HCT116 (cell line): Measurements from ENCODE around the gene NFS1. TPM values are rescaled to one million over a fixed set of nuclear protein-coding genes. Genes with fewer than 3 reads are reported as not detected.

ENCODE experiments used
- ATAC-seq: fragments of 200-7000 bp; cut with Tn5 transposase; 2 replicates; pipeline ENCODE4 v1.9.1; 2020; ENCODE audit warnings: mild to moderate bottlenecking, moderate library complexity
- BruUV-seq: library from RNA; stranded (reverse); fragments of 400-500 nt; replicated peaks from 2 replicates; lab custom pipeline; 2021; lab: Mats Ljungman, UMichigan
- CTCF ChIA-PET: fragments of 300-600 bp; sonication (Branson Sonifier 250); formaldehyde crosslinking; loops from one replicate; lab custom pipeline; 2021; ENCODE audit warnings: antibody characterized with exemption; lab: Charles Lee
- POLR2A ChIA-PET: fragments of 300-600, 350-600 bp; sonication (Branson Sonifier 250); formaldehyde crosslinking; loops from one replicate; lab custom pipeline; 2021; ENCODE audit warnings: antibody characterized with exemption; lab: Charles Lee
- RAD21 ChIA-PET, 2 experiments: fragments of 300-600 bp; sonication (Branson Sonifier 250); formaldehyde crosslinking; loops; one replicate each; lab custom pipeline; 2023; ENCODE audit warnings: low total read pairs in 2 of 2; ENCODE audit not compliant: uncharacterized antibody in 2 of 2, unreplicated experiment in 2 of 2, low non-redundant PET in 1 of 2; lab: Charles Lee
- DNase-seq: peaks from one replicate; pipeline ENCODE4 v3.0.0-alpha.2; 2010; ENCODE audit warnings: low read depth, low spot score
- H2AFZ ChIP-seq: fragments of 200-600 bp; shearing (Covaris generic), sonication (generic); 2 replicates; pipeline ENCODE4 v1.6.1; 2017; ENCODE audit warnings: low read depth, mixed run types, mixed read lengths, antibody characterized with exemption, low read length; ENCODE audit not compliant: poor library complexity, severe bottlenecking
- H3K27ac ChIP-seq: 2 replicates; pipeline ENCODE4 v1.5.1; 2012; ENCODE audit warnings: low read depth, low read length
- H3K27me3 ChIP-seq: fragments of 200-600 bp; sonication (generic); 2 replicates; pipeline ENCODE4 v1.6.1; 2016; ENCODE audit warnings: mixed run types, low read length, mixed read lengths; ENCODE audit not compliant: insufficient read depth
- H3K36me3 ChIP-seq, 2 experiments: fragments of 200-500 bp in 1 of 2; fragments of 200-600 bp in 1 of 2; sonication (Bioruptor generic) in 1 of 2; sonication (generic) in 1 of 2; 2 replicates each; pipeline versions ENCODE4 v1.5.1 to v1.6.1; 2014 to 2016; ENCODE audit warnings: low read length in 2 of 2, inconsistent platforms in 1 of 2, mixed read lengths in 1 of 2, mixed run types in 1 of 2; ENCODE audit not compliant: insufficient read depth in 2 of 2, control insufficient read depth in 1 of 2
- H3K4me1 ChIP-seq, 2 experiments: fragments of 200-600 bp in 1 of 2; sonication (generic) in 1 of 2; 2 replicates each; pipeline versions ENCODE4 v1.5.1 to v1.6.1; 2012 to 2017; ENCODE audit warnings: low read length in 2 of 2, inconsistent platforms in 1 of 2, mild to moderate bottlenecking in 1 of 2, mixed read lengths in 1 of 2, mixed run types in 1 of 2, moderate library complexity in 1 of 2; ENCODE audit not compliant: insufficient read depth in 2 of 2, control insufficient read depth in 1 of 2
- H3K4me2 ChIP-seq: fragments of 200-600 bp; sonication (generic); 2 replicates; pipeline ENCODE4 v1.6.1; 2017; ENCODE audit warnings: mixed run types, low read length, mixed read lengths
- H3K4me3 ChIP-seq, 2 experiments: fragments of 200-600 bp in 1 of 2; sonication (generic) in 1 of 2; replicated peaks in 1 of 2; 2 replicates each; pipeline ENCODE4 v1.5.1; 2011 to 2016; ENCODE audit warnings: low read length in 2 of 2, control low read depth in 1 of 2, low read depth in 1 of 2, mild to moderate bottlenecking in 1 of 2, mixed read lengths in 1 of 2, mixed run types in 1 of 2
- H3K79me2 ChIP-seq: fragments of 200-600 bp; sonication (generic); 2 replicates; pipeline ENCODE4 v1.6.1; 2017; ENCODE audit warnings: mild to moderate bottlenecking, mixed run types, low read length, moderate library complexity, mixed read lengths; ENCODE audit not compliant: insufficient read depth
- H3K9ac ChIP-seq: fragments of 200-600 bp; sonication (generic); 2 replicates; pipeline ENCODE4 v1.6.1; 2016; ENCODE audit warnings: low read length, mixed read lengths
- H3K9me2 ChIP-seq: fragments of 200-600 bp; sonication (generic), shearing (Covaris generic); 2 replicates; pipeline ENCODE4 v1.6.1; 2017; ENCODE audit warnings: mixed run types, mild to moderate bottlenecking, moderate library complexity; ENCODE audit not compliant: insufficient read depth
- H3K9me3 ChIP-seq, 2 experiments: fragments of 200-500 bp in 1 of 2; fragments of 200-600 bp in 1 of 2; sonication (Bioruptor generic) in 1 of 2; sonication (generic) in 1 of 2; 2 replicates each; pipeline ENCODE4 v1.6.1; 2014 to 2017; ENCODE audit warnings: low read length in 2 of 2, mixed read lengths in 2 of 2, inconsistent platforms in 1 of 2, low read depth in 1 of 2, mild to moderate bottlenecking in 1 of 2, mixed run types in 1 of 2, moderate library complexity in 1 of 2; ENCODE audit not compliant: control insufficient read depth in 1 of 2, insufficient read depth in 1 of 2
- H4K20me1 ChIP-seq: fragments of 200-600 bp; sonication (generic), shearing (Covaris generic); 2 replicates; pipeline ENCODE4 v1.6.1; 2017; ENCODE audit warnings: mixed run types, mild to moderate bottlenecking, moderate library complexity; ENCODE audit not compliant: insufficient read depth
- CBX3 ChIP-seq: IDR thresholded peaks from 2 replicates; pipeline ENCODE4 v1.6.1; 2012; ENCODE audit warnings: low read depth
- ELF1 ChIP-seq: IDR thresholded peaks from 2 replicates; pipeline ENCODE4 v1.6.1; 2012; ENCODE audit warnings: low read depth, borderline replicate concordance
- EZH2 ChIP-seq: fragments of 200-600 bp; sonication (generic); IDR thresholded peaks from 2 replicates; pipeline ENCODE4 v1.6.1; 2017; ENCODE audit warnings: antibody characterized with exemption, mixed run types
- EZH2phosphoT487 ChIP-seq: fragments of 200-600 bp; IDR thresholded peaks from 2 replicates; pipeline ENCODE4 v1.6.1; 2018; ENCODE audit warnings: antibody characterized with exemption, borderline replicate concordance
- FOSL1 ChIP-seq: IDR thresholded peaks from 2 replicates; pipeline ENCODE4 v1.6.1; 2012; ENCODE audit warnings: low read depth
- MAX ChIP-seq: IDR thresholded peaks from 2 replicates; pipeline ENCODE4 v1.6.1; 2012
- POLR2A ChIP-seq: IDR thresholded peaks from 2 replicates; pipeline ENCODE4 v1.7.0; 2011; ENCODE audit warnings: borderline replicate concordance; ENCODE audit not compliant: insufficient read depth, insufficient read length; ENCODE audit errors: extremely low read depth
- RAD21 ChIP-seq: IDR thresholded peaks from 2 replicates; pipeline ENCODE4 v1.6.1; 2012; ENCODE audit warnings: low read depth, mild to moderate bottlenecking
- SP1 ChIP-seq: IDR thresholded peaks from 2 replicates; pipeline ENCODE4 v1.6.1; 2012; ENCODE audit warnings: low read depth
- SRF ChIP-seq: IDR thresholded peaks from 2 replicates; pipeline ENCODE4 v1.6.1; 2012; ENCODE audit warnings: low read depth
- TCF7L2 ChIP-seq: IDR thresholded peaks from 2 replicates; pipeline ENCODE4 v1.7.0; 2011; ENCODE audit warnings: borderline replicate concordance, inconsistent platforms; ENCODE audit not compliant: insufficient read depth, insufficient read length; ENCODE audit errors: extremely low read depth
- YY1 ChIP-seq: IDR thresholded peaks from 2 replicates; pipeline ENCODE4 v1.6.1; 2011; ENCODE audit warnings: low read length, low read depth, moderate library complexity, mild to moderate bottlenecking; ENCODE audit not compliant: insufficient replicate concordance; ENCODE audit errors: extremely low read depth
- ZFX ChIP-seq: fragments of 450-650 bp; IDR thresholded peaks from 2 replicates; pipeline ENCODE4 v1.6.1; 2017
- ZNF274 ChIP-seq: fragments of 200-500 bp; sonication (Bioruptor generic); IDR thresholded peaks from 2 replicates; pipeline ENCODE4 v1.6.1; 2014; ENCODE audit warnings: mild to moderate bottlenecking, low read depth, low read length, inconsistent platforms
- intact Hi-C: fragments of 100-400 bp; cut with micrococcal nuclease; formaldehyde crosslinking; loops from 2 replicates; pipeline ENCODE4 v1.10.0; 2022
- total RNA-seq: library from RNA; stranded (reverse); gene quantifications from one replicate; pipeline ENCODE4 v1.2.1, GENCODE V29; 2021; ENCODE audit not compliant: unreplicated experiment
- TF ChIP-seq, protein P1 (sequence below): IDR thresholded peaks from 2 replicates; pipeline ENCODE4 v1.6.1; 2011; ENCODE audit warnings: mild to moderate bottlenecking, low read length, moderate library complexity; ENCODE audit not compliant: insufficient replicate concordance; ENCODE audit errors: extremely low read depth

Gene NFS1
- total RNA-seq, 1 experiment from 2014 or later: 33.9 TPM

- Histone ChIP-seq H3K36me3 (peaks cover 0 to 10% of the 10 kb centered on the region in 2 experiments; a peak in 1 of 4 replicates), H3K27me3 (no peaks in the 10 kb centered on the region), H2AFZ (no peak overlapping the region), H4K20me1 (peaks cover 29% of the 10 kb centered on the region), H3K9ac (no peak overlapping the region), H3K4me2 (no peak overlapping the region), H3K79me2 (peaks cover 95% of the 10 kb centered on the region), H3K9me2 (no peaks in the 10 kb centered on the region), H3K27ac (no peak overlapping the region), H3K4me3 (no peak overlapping the region), H3K9me3 (no peaks in the 10 kb centered on the region), H3K4me1 (no peaks in the 10 kb centered on the region)
- intact Hi-C loops: no loop called here
- ATAC-seq (no peak), DNase-seq (no peak)
- TF ChIP-seq EZH2 (no peak), MAX (no peak), POLR2A (no peak), TCF7L2 (no peak), RAD21 (no peak), CBX3 (no peak)
- TF ChIP-seq, protein P1, sequence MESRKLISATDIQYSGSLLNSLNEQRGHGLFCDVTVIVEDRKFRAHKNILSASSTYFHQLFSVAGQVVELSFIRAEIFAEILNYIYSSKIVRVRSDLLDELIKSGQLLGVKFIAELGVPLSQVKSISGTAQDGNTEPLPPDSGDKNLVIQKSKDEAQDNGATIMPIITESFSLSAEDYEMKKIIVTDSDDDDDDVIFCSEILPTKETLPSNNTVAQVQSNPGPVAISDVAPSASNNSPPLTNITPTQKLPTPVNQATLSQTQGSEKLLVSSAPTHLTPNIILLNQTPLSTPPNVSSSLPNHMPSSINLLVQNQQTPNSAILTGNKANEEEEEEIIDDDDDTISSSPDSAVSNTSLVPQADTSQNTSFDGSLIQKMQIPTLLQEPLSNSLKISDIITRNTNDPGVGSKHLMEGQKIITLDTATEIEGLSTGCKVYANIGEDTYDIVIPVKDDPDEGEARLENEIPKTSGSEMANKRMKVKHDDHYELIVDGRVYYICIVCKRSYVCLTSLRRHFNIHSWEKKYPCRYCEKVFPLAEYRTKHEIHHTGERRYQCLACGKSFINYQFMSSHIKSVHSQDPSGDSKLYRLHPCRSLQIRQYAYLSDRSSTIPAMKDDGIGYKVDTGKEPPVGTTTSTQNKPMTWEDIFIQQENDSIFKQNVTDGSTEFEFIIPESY: no peak
- ChIA-PET CTCF (no interaction called here), RAD21 (no interaction called here), POLR2A (no interaction called here)
- no TSS peak for BruUV-seq
Observed at GRCh38 chr20:35644806-35645205, 54.3 kb downstream of the NFS1 start.

GRCh38 chr20:35643045-35643444 is 56.1 kb downstream of the NFS1 start:
- CTCF ChIA-PET: no interaction called here
- TF ChIP-seq ZNF274: no peak
- no peak for TF ChIP-seq CBX3
- TF ChIP-seq, protein P1: no peak
- no peak for TF ChIP-seq SRF
- TF ChIP-seq SP1: no peak
- no peak for TF ChIP-seq ZFX
- no peak for TF ChIP-seq FOSL1
- TF ChIP-seq ELF1: no peak
- no peak for TF ChIP-seq EZH2
- no peak for TF ChIP-seq EZH2phosphoT487
- no peak for TF ChIP-seq YY1

More at GRCh38 chr20:35643045-35643444, 56.1 kb downstream of the NFS1 start:
- Histone ChIP-seq H3K36me3 (no peaks in the 10 kb centered on the region), H3K27ac (no peak overlapping the region), H3K4me2 (no peak overlapping the region), H3K9me2 (no peaks in the 10 kb centered on the region), H2AFZ (no peak overlapping the region), H3K4me3 (no peak overlapping the region), H3K4me1 (no peaks in the 10 kb centered on the region), H3K27me3 (no peaks in the 10 kb centered on the region), H3K9ac (no peak overlapping the region), H3K79me2 (peaks cover 95% of the 10 kb centered on the region), H4K20me1 (peaks cover 16% of the 10 kb centered on the region; the same call in 1 of the 2 replicates), H3K9me3 (no peaks in the 10 kb centered on the region)
- RAD21 ChIA-PET: no interaction called here
- DNase-seq (no peak), ATAC-seq (no peak)
- intact Hi-C loops: no loop called here
- BruUV-seq: no TSS peak
- POLR2A ChIA-PET: no interaction called here
